Immature natural killer cell (primary cell): ENCODE data around the gene NCK1. TPM values are rescaled to one million over a fixed set of nuclear protein-coding genes. Genes with fewer than 3 reads are reported as not detected.
"Not testable (repeated sequence)": the region's sequence is repeated elsewhere in the genome, so short reads cannot be mapped to it uniquely, and the experiment has no call there.

Experiments
- DNase-seq, 3 donors: peaks; one replicate each; pipeline ENCODE4 v3.0.0; 2022; ENCODE audit warnings: mixed read lengths in 1 of 3
- H3K27ac Mint-ChIP-seq, 6 donors: one replicate each; pipeline ENCODE4 v1.8.0; 2020; ENCODE audit warnings: mixed read lengths in 6 of 6, mild to moderate bottlenecking in 5 of 6, inconsistent platforms in 4 of 6, moderate library complexity in 3 of 6
- H3K27me3 Mint-ChIP-seq, 3 donors: one replicate each; pipeline ENCODE4 v1.8.0; 2020 to 2021; ENCODE audit warnings: low read depth in 3 of 3, mild to moderate bottlenecking in 3 of 3, mixed read lengths in 3 of 3, moderate library complexity in 3 of 3, inconsistent platforms in 1 of 3
- H3K36me3 Mint-ChIP-seq, 3 donors: one replicate each; pipeline ENCODE4 v1.8.0; 2020; ENCODE audit warnings: mixed read lengths in 3 of 3, inconsistent platforms in 2 of 3, mild to moderate bottlenecking in 2 of 3
- H3K4me1 Mint-ChIP-seq, 2 donors: one replicate each; pipeline ENCODE4 v1.8.0; 2020; ENCODE audit warnings: inconsistent platforms in 2 of 2, mild to moderate bottlenecking in 2 of 2, mixed read lengths in 2 of 2, moderate library complexity in 1 of 2
- H3K4me3 Mint-ChIP-seq, 5 donors: one replicate each; pipeline ENCODE4 v1.8.0; 2020; ENCODE audit warnings: mild to moderate bottlenecking in 5 of 5, mixed read lengths in 5 of 5, inconsistent platforms in 3 of 5, moderate library complexity in 3 of 5
- H3K9me3 Mint-ChIP-seq, 6 donors: one replicate each; pipeline ENCODE4 v1.8.0; 2020; ENCODE audit warnings: mild to moderate bottlenecking in 6 of 6, mixed read lengths in 6 of 6, inconsistent platforms in 4 of 6, moderate library complexity in 3 of 6
- polyA plus RNA-seq, 3 donors: library from polyadenylated mRNA; unstranded; fragments of 300-500 nt; fragmentation: Illumina TruSeq; gene quantifications; one replicate each; pipeline ENCODE4 v1.2.3, GENCODE V29; 2021

NCK1 gene
- polyA plus RNA-seq, 3 donors from 2014 or later, result 46.2 to 68.9 (median 46.3) TPM

DNA sequence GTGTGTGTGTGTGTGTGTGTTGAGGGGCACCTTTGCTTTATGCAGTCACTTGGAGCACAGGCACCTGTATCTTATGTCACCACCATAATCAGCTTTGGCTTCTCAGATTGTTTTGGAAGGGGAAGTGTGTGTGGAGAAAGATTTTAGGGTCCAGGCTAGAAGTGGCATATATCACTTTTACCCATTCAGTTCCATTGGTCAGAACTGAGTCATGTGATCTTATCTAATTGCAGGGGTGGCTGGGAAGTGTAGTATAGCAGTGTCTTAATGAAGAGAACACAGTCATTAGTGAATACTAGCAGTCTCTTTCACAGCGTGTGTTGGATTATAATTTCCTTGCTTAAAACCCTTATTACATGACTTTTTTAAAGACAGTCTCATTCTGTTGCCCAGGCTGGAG is 20.6 kb downstream of the NCK1 start:
- H3K4me3 Mint-ChIP-seq, result peak overlapping the region in 2 of 5 donors; percentile 26 to 30
- H3K36me3 Mint-ChIP-seq, result peaks cover under 1 to 8% (median 7%) of the 10 kb centered on the region in 3 donors

DNA sequence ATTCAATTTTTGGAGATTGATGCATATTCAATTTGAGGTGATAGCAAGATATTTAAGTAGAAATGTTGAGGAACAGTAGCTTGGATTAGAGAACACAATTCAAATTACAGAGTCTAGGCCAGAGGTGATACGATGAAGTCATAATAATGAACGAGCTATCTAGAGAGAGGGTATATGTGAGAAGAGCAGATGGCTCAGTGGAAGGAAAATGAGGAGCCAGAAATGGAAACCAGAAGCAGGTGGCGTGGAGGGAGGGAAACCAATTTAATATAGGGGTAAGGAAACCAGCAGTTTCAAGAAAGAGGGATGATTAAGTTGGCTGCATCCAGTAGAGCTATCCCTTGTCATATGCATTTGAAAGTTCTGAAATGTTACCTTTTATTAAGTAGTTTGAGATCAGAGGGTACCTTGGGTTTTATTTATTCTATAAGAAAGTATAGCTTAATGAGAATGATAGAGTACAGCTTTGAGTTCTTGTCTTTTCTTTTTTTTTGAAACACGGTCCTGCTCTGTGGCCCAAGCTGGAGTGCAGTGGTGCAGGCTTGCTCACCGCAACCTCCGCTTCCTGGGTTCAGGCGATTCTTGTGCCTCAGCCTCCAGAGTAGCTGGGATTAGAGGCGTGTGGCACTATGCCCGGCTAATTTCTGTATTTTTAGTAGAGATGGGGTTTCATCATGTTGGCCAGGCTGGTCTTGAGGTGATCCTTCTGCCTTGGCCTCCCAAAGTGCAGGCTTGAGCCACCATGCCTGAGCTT is 22.1 kb downstream of the NCK1 start:
- peaks cover 0 to 5% (median 5%) of the 10 kb centered on the region in 3 donors for H3K36me3 Mint-ChIP-seq
- peak overlapping the region; percentile 67 to 94 (median 74) for H3K27ac Mint-ChIP-seq
- peaks cover 0 to 4% (median 0%) of the 10 kb centered on the region in 3 donors for H3K27me3 Mint-ChIP-seq
- no peak for DNase-seq
- no peaks in the 10 kb centered on the region for H3K9me3 Mint-ChIP-seq
- peak overlapping the region; percentile 26 to 61 (median 46) for H3K4me3 Mint-ChIP-seq
- peaks cover 88 to 96% of the 10 kb centered on the region in 2 donors for H3K4me1 Mint-ChIP-seq

More for the DNA sequence above, 20.6 kb downstream of the NCK1 start:
- Mint-ChIP-seq H3K27ac (peak overlapping the region; percentile 26 to 82 (median 62)), H3K9me3 (no peaks in the 10 kb centered on the region), H3K27me3 (peaks cover 0 to 1% (median 0%) of the 10 kb centered on the region in 3 donors), H3K4me1 (peaks cover 88 to 96% of the 10 kb centered on the region in 2 donors)
- no peak for DNase-seq

DNA sequence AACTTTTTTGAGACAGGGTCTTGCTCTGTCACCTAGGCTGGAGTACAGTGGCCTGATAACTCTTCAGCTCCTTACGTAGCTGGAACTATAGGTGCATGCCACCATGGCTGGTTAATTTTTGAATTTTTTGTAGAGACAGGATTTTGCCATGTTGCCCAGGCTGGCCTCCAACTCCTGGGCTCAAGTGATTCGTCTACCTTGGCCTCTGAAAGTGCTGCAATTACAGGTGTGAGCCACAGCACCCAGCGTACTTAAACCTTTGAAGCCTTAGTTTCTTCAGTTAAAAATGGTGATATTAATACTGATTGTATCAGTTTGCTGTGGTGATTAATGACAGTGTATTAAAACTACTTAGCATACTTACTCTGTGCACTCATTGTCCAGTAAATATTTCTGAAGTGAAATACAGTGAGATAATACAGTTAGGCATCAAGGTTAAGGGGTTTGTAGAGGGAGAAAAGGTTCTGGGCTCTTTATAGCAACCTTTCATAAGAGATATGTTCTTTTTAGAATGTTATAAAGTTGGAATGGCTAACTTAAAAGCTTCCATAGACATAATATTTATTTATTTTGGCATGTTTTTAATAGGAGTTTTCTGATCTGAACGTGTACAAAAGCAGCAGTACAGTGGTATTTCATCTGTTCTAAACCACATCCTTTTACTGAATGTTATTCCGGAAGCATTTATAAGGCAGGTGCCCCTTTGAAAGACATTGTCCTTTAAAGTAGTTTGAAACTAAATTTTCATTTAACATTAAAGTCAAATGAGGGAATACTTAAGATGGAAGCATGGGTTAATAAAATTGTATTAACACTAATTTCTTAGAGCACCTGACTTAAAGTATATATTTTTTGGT is 23.6 kb downstream of the NCK1 start:
- peak overlapping the region; percentile 72 to 92 (median 88) for H3K27ac Mint-ChIP-seq
- peaks cover 0 to 4% (median 0%) of the 10 kb centered on the region in 3 donors for H3K27me3 Mint-ChIP-seq
- H3K4me1 Mint-ChIP-seq, result peaks cover 87 to 91% of the 10 kb centered on the region in 2 donors
- DNase-seq, result peak; percentile 21 to 30 (median 26)
- no peaks in the 10 kb centered on the region for H3K9me3 Mint-ChIP-seq
- peak overlapping the region; percentile 68 to 90 (median 78) for H3K4me3 Mint-ChIP-seq
- peaks cover 1 to 11% (median 10%) of the 10 kb centered on the region in 3 donors for H3K36me3 Mint-ChIP-seq

DNA sequence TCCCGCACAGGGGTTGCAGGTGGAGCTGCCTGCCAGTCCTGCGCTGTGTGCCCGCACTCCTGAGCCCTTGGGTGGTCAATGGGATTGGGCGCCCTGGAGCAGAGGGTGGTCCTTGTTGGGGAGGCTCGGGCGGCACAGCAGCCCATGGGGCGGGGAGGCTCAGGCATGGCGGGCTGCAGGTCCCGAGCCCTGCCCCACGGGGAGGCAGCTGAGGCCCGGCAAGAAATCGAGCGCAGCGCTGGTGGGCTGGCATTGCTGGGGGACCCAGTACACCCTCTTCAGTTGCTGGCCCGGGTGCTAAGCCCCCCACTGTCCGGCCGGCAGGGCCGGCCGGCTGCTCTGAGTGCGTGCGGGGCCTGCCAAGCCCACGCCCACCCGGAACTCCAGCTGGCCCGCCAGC is 27.9 kb downstream of the NCK1 start:
- Mint-ChIP-seq H3K9me3 (no peaks in the 10 kb centered on the region), H3K4me1 (peaks cover 86 to 90% of the 10 kb centered on the region in 2 donors), H3K4me3 (no peak overlapping the region), H3K27ac (no peak overlapping the region), H3K27me3 (peaks cover 0 to 2% (median under 1%) of the 10 kb centered on the region in 3 donors), H3K36me3 (peaks cover 5 to 15% (median 10%) of the 10 kb centered on the region in 3 donors)
- DNase-seq, result no peak

GRCh38 chr3:136891934-136892855 is 30.2 kb downstream of the NCK1 start:
- H3K27me3 Mint-ChIP-seq, result peaks cover 0 to 2% (median 1%) of the 10 kb centered on the region in 3 donors
- H3K9me3 Mint-ChIP-seq, result no peaks in the 10 kb centered on the region
- peaks cover 5 to 15% (median 10%) of the 10 kb centered on the region in 3 donors for H3K36me3 Mint-ChIP-seq
- no peak for DNase-seq
- peak overlapping the region in 5 of 6 donors; percentile 32 to 77 (median 73) for H3K27ac Mint-ChIP-seq
- peaks cover 78 to 83% of the 10 kb centered on the region in 2 donors for H3K4me1 Mint-ChIP-seq
- peak overlapping the region in 2 of 5 donors; percentile 2 to 32 for H3K4me3 Mint-ChIP-seq

GRCh38 chr3:136893848-136894443 is 31.9 kb downstream of the NCK1 start:
- H3K4me3 Mint-ChIP-seq, result peak overlapping the region in 2 of 5 donors; percentile 9 to 43
- DNase-seq, result no peak
- peaks cover 72 to 78% of the 10 kb centered on the region in 2 donors for H3K4me1 Mint-ChIP-seq
- peak overlapping the region; percentile 32 to 60 (median 47) for H3K27ac Mint-ChIP-seq
- peaks cover 0 to 1% (median 0%) of the 10 kb centered on the region in 3 donors for H3K27me3 Mint-ChIP-seq
- no peaks in the 10 kb centered on the region for H3K9me3 Mint-ChIP-seq
- H3K36me3 Mint-ChIP-seq, result peaks cover 5 to 15% (median 10%) of the 10 kb centered on the region in 3 donors

- not testable (repeated sequence) for DNase-seq, H3K36me3 Mint-ChIP-seq, H3K9me3 Mint-ChIP-seq, H3K27me3 Mint-ChIP-seq, H3K4me3 Mint-ChIP-seq
- peak overlapping the region in 4 of 6 donors; percentile 5 to 37 (median 28) for H3K27ac Mint-ChIP-seq
- peaks cover 82 to 85% of the 10 kb centered on the region in 2 donors for H3K4me1 Mint-ChIP-seq
Observed at GRCh38 chr3:136897171-136897570, 35.2 kb downstream of the NCK1 start.

DNA sequence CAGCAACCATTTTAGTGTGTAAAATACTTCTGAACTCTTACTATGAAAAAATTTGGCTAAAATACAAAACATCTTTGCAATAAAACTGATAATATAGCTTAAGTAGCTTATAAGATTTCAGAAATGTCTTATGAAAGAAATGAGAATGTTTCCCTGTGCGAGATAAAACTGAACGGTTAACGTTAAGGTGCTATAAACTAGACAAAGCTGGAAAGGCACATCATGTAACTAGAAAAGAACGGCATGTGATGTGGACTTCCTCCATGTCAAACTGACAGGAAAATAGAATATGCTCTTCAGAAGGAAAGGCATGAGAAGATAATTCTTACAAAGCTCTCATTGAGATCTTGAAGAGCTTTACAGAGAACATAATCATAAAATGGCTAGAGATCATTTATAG is 36.5 kb downstream of the NCK1 start:
- H3K27me3 Mint-ChIP-seq, result peaks cover 0 to 1% (median 0%) of the 10 kb centered on the region in 3 donors
- H3K4me3 Mint-ChIP-seq, result peak overlapping the region in 3 of 5 donors; percentile 1 to 33 (median 15)
- DNase-seq, result no peak
- peaks cover 0 to 8% (median 6%) of the 10 kb centered on the region in 3 donors for H3K36me3 Mint-ChIP-seq
- peaks cover 80 to 83% of the 10 kb centered on the region in 2 donors for H3K4me1 Mint-ChIP-seq
- H3K27ac Mint-ChIP-seq, result peak overlapping the region; percentile 43 to 87 (median 74)
- H3K9me3 Mint-ChIP-seq, result peaks cover 0 to 4% (median under 1%) of the 10 kb centered on the region in 6 donors

- Mint-ChIP-seq H3K4me3 (peak overlapping the region in 3 of 5 donors; percentile 1 to 33 (median 15)), H3K27ac (peak overlapping the region; percentile 43 to 87 (median 74)), H3K4me1 (peaks cover 78 to 83% of the 10 kb centered on the region in 2 donors), H3K36me3 (peaks cover 0 to 12% (median 6%) of the 10 kb centered on the region in 3 donors), H3K9me3 (peaks cover 0 to 8% (median 4%) of the 10 kb centered on the region in 6 donors), H3K27me3 (peaks cover 0 to 1% (median 0%) of the 10 kb centered on the region in 3 donors)
- DNase-seq, result no peak
Observed at GRCh38 chr3:136898954-136899353, 36.9 kb downstream of the NCK1 start.

- H3K27me3 Mint-ChIP-seq, result peaks cover 0 to 1% (median 0%) of the 10 kb centered on the region in 3 donors
- peak overlapping the region; percentile 26 to 54 (median 45) for H3K4me3 Mint-ChIP-seq
- peaks cover 0 to 11% (median 6%) of the 10 kb centered on the region in 6 donors for H3K9me3 Mint-ChIP-seq
- peak overlapping the region; percentile 56 to 87 (median 79) for H3K27ac Mint-ChIP-seq
- H3K4me1 Mint-ChIP-seq, result peaks cover 74 to 83% of the 10 kb centered on the region in 2 donors
- H3K36me3 Mint-ChIP-seq, result peaks cover 0 to 12% (median 6%) of the 10 kb centered on the region in 3 donors
- no peak for DNase-seq
Observed at GRCh38 chr3:136899622-136900158, 37.7 kb downstream of the NCK1 start.

DNA sequence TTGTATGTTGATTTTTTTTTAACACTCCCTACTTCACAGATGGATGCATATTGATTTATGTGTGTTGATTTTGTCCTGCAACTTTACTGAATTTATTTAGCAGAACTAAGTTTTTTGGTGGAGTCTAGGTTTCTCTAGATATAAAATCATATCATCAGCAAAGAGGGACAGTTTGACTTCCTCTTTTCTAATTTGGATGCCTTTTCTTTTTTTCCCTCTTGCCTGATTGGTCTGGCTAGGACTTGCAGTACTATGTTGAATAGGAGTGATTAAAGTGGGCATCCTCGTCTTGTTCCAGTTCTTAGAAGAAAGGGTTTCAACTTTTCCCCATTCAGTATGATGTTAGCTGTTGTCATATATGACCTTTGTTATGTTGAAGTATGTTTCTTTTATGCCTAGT is 38.7 kb downstream of the NCK1 start:
- H3K4me1 Mint-ChIP-seq, result peaks cover 76 to 88% of the 10 kb centered on the region in 2 donors
- peaks cover under 1 to 12% (median 6%) of the 10 kb centered on the region in 3 donors for H3K36me3 Mint-ChIP-seq
- H3K9me3 Mint-ChIP-seq, result peaks cover 0 to 11% (median 8%) of the 10 kb centered on the region in 6 donors
- H3K27me3 Mint-ChIP-seq, DNase-seq: not testable (repeated sequence)
- peak overlapping the region in 4 of 5 donors; percentile 36 to 62 (median 48) for H3K4me3 Mint-ChIP-seq
- H3K27ac Mint-ChIP-seq, result peak overlapping the region; percentile 56 to 87 (median 80)

DNA sequence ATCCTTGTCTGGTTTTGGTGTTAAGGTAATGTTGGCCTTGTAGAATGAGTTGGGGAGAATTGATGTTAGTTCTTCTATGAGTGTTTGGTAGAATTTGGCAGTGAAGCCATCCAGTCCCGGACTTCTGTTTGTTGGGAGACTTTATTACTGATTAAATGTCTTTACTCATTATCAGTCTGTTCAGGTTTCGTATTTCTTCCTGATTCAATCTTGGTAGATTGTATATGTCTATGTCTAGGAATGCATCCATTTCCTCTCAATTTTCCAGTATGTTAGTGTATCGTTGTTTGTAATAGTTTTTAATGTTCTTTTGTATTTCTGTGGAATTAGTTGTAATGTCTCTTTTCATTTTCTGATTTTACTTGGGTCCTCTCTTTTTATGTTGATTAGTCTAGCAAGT is 39.4 kb downstream of the NCK1 start:
- Mint-ChIP-seq H3K9me3 (peaks cover 0 to 12% (median 9%) of the 10 kb centered on the region in 6 donors), H3K4me3 (peak overlapping the region in 2 of 5 donors; percentile 40 to 51), H3K27ac (peak overlapping the region; percentile 56 to 87 (median 80)), H3K4me1 (peaks cover 77 to 88% of the 10 kb centered on the region in 2 donors), H3K27me3 (peaks cover 0 to 2% (median 0%) of the 10 kb centered on the region in 3 donors), H3K36me3 (peaks cover 4 to 15% (median 6%) of the 10 kb centered on the region in 3 donors)
- no peak for DNase-seq
